Measurements from ENCODE around the gene HAGHL.

- no peak for TF ChIP-seq RAD21 (IDR thresholded peaks at IDR 0.05; ENCODE audit: low read depth)
- TF ChIP-seq, protein P1, sequence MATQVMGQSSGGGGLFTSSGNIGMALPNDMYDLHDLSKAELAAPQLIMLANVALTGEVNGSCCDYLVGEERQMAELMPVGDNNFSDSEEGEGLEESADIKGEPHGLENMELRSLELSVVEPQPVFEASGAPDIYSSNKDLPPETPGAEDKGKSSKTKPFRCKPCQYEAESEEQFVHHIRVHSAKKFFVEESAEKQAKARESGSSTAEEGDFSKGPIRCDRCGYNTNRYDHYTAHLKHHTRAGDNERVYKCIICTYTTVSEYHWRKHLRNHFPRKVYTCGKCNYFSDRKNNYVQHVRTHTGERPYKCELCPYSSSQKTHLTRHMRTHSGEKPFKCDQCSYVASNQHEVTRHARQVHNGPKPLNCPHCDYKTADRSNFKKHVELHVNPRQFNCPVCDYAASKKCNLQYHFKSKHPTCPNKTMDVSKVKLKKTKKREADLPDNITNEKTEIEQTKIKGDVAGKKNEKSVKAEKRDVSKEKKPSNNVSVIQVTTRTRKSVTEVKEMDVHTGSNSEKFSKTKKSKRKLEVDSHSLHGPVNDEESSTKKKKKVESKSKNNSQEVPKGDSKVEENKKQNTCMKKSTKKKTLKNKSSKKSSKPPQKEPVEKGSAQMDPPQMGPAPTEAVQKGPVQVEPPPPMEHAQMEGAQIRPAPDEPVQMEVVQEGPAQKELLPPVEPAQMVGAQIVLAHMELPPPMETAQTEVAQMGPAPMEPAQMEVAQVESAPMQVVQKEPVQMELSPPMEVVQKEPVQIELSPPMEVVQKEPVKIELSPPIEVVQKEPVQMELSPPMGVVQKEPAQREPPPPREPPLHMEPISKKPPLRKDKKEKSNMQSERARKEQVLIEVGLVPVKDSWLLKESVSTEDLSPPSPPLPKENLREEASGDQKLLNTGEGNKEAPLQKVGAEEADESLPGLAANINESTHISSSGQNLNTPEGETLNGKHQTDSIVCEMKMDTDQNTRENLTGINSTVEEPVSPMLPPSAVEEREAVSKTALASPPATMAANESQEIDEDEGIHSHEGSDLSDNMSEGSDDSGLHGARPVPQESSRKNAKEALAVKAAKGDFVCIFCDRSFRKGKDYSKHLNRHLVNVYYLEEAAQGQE (IDR thresholded peaks at IDR 0.05; ENCODE audit: low read depth): no peak
Observed at GRCh38 chr16:761625-762513, 35.0 kb downstream of the HAGHL start.
